Activated CD8-positive, alpha-beta memory T cell treated with anti-CD3 and anti-CD28 coated beads, Interleukin-2, amount 50 U/mL, for 1 hour (primary cell): ENCODE data around the gene CGNL1.

Experiments
- DNase-seq: peaks from one replicate; pipeline ENCODE4 v3.0.0-alpha.2; 2020; ENCODE audit errors: extremely low read depth

CGNL1 gene

GRCh38 chr15:57525581-57525980 lies 149.3 kb downstream of the CGNL1 start:
- DNase-seq, result no peak

- no peak for DNase-seq
Measured at GRCh38 chr15:57526076-57526475, 149.8 kb downstream of the CGNL1 start.

GRCh38 chr15:57526615-57527014 lies 150.3 kb downstream of the CGNL1 start:
- no peak for DNase-seq

DNA sequence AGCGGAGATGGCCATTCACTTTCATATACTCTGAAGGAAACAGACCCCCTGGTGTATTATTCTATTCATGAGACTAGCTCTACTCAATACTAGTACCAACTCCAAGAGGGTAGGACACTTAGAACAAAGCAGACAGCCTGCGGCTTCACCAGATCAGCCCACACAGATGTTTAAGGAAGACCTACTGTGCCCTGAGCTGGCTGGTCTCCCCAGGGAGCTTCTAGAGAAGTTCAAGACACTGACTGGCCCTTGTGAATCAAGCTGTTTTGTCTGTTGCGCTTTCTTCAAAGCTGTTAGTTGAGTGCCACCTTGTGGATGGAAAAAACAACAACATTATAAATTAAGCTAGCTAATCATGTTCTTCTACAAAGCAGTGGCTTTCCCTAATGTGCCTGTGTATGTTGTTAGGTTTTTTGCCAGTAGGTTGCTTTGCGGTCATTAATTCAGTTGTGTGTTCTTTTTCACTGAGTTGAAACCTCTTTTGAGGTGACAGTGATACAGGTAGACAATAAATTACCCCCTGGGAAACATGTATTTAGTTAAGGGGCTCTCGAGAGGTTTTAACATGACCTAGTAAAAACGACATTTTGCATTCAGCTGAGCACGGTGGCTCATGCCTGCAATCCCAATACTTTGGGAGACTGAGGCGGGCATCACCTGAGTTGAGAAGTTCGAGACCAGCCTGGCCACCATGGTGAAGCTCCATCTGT lies 151.2 kb downstream of the CGNL1 start:
- no peak for DNase-seq

GRCh38 chr15:57528940-57529565 lies 152.7 kb downstream of the CGNL1 start:
- no peak for DNase-seq

GRCh38 chr15:57529748-57530147 lies 153.4 kb downstream of the CGNL1 start:
- no peak for DNase-seq

DNA sequence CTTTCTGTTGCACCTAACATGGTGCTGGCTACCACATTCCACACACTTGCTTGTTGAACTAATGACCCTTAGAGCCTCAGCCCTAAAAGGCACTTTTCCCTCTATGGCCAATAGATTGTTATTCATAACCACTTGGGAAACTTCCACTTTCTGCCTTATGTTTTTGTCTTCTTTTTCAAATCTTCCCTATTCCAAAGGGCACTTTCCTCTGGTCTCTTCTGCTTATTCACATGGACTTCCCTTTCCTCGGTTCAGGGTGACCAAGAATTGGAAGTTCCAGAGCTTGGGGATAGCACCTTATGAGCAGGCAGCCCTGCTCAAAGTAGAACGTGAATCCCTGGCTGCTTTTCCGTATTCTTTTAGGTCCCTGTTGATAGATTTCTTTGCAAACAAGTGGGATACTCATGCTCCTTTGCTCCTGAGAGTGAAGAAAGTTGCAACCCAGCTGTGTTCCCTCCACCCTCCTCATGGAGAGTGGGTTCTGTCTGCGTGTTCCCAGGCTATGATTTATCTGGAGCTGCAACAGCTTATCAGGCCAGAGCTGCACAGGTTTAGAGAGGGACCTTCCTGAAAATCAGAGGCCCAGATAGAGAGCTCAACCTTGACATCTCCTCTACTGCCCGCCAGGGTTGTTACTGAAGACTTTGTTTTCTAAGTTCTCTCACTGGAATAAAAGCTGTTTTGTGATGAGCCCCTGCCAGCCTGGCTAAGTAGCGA lies 156.6 kb downstream of the CGNL1 start:
- DNase-seq, result no peak

- DNase-seq, result no peak
Measured at GRCh38 chr15:57533448-57533799, 157.1 kb downstream of the CGNL1 start.

- no peak for DNase-seq
Measured at GRCh38 chr15:57534281-57534680, 158.0 kb downstream of the CGNL1 start.

GRCh38 chr15:57537072-57537471 lies 160.8 kb downstream of the CGNL1 start:
- DNase-seq, result no peak

GRCh38 chr15:57537488-57538264 lies 161.4 kb downstream of the CGNL1 start:
- DNase-seq, result no peak

- no peak for DNase-seq
Measured at GRCh38 chr15:57538265-57538529, 161.9 kb downstream of the CGNL1 start.

- DNase-seq, result no peak
Measured at GRCh38 chr15:57538821-57539220, 162.5 kb downstream of the CGNL1 start.

GRCh38 chr15:57540211-57540610 lies 163.9 kb downstream of the CGNL1 start:
- no peak for DNase-seq

DNA sequence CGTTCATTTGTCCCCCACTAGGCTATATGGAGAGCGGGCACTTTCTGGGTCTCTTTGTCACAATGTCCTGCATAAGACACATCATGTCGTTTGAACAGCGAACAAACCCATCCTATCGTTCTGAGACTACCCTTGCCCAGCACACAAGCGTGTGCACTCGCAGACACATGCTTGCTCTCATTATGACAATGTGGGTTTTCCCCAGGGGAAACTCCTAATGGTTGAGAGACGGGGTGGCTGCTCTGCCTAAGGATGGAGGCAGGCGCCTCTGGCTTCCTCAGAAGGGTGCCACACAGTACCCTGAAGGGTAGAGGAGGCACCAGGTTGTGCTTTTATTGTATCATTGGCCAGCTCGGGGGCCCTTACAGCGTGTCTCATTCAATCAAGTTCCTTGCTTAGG lies 164.4 kb downstream of the CGNL1 start:
- no peak for DNase-seq

DNA sequence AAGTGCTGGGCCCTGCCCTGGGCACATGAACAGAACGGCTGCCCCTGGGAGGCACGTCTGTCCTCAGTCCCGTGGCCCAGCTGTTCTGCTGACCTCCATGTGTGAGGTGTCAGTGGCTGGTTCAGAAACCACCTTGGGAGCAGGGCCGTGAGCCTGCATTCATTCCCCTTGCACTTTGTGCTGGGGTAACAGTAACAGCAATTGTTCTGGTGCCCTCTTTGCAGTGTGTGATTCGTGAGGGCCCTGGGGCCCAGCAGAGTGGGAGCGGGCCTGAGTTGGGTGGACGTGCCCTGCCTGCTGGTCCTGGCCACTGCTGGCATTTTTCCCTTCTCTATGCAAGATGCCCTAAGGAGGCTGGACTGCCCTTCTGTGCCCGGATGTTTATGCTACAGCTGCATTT lies 165.0 kb downstream of the CGNL1 start:
- no peak for DNase-seq

- no peak for DNase-seq
Measured at GRCh38 chr15:57541805-57542504, 165.7 kb downstream of the CGNL1 start.

DNA sequence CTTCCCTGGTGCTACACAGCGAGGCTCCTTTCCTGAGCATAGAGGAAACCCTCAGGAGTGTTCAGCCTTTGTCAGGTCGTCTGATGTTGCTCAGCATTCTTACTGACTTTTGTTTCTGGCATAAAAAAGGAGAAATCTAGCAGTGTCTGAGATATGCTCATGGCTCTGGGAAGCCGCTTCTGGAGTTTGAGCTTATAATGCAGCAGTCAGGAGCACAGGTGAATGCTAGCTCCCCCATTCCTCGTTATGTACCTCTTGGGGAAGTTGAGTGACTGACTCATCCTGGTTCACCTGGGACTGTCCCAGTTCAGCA lies 166.2 kb downstream of the CGNL1 start:
- DNase-seq, result no peak

- DNase-seq, result no peak
Measured at GRCh38 chr15:57544848-57545480, 168.7 kb downstream of the CGNL1 start.

- DNase-seq, result no peak
Measured at GRCh38 chr15:57545995-57546394, 169.7 kb downstream of the CGNL1 start.

DNA sequence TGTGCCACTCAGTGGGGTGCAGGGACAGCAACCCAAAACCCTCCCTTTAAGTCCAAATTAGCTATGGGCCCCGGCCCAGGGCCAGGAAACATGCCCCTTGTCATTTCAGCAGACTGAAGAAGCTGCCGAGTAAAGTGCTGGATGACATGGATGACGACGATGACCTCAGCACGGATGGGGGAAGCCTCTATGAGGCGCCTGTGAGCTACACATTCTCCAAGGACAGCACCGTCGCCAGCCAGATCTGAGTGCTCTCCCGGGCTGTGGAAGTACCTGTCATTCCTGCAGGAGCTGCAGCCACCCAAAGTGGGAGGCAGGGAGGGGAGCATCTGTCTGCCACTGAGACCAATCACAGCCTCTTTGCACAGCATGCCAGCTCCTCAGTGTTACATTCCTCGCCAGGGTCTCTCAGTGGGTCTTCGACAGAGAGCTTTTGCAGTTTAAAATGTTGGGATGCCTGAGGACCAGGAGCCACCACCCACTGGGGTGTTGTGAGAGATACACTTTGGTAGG lies 171.0 kb downstream of the CGNL1 start:
- no peak for DNase-seq

- no peak for DNase-seq
Measured at GRCh38 chr15:57548351-57548750, 172.0 kb downstream of the CGNL1 start.
